ENCODE results near the gene EFCAB6.

GRCh38 chr22:43800970-43801369 is 11.1 kb downstream of the EFCAB6 start:
- TF ChIP-seq SIN3A (IDR thresholded peaks at IDR 0.05; ENCODE audit: low read depth, low read length) (no peak), ETV6 (conservative IDR thresholded peaks at IDR 0.05 in 1 of 2, IDR thresholded peaks at IDR 0.05 in 1 of 2; ENCODE audit: borderline replicate concordance in 1 of 2, low read depth in 1 of 2) (no peak), NFIC (IDR thresholded peaks at IDR 0.05; ENCODE audit: low read depth, low read length) (no peak), CBX3 (IDR thresholded peaks at IDR 0.05; ENCODE audit: borderline replicate concordance, low read depth) (no peak), RAD21 (IDR thresholded peaks at IDR 0.05; ENCODE audit: insufficient read depth, low read depth, low read length) (no peak), TAF1 (IDR thresholded peaks at IDR 0.05; ENCODE audit: borderline replicate concordance, low read depth, low read length) (no peak), ELK1 (IDR thresholded peaks at IDR 0.05; ENCODE audit: low read depth, low read length) (no peak)
- TF ChIP-seq, protein P1, sequence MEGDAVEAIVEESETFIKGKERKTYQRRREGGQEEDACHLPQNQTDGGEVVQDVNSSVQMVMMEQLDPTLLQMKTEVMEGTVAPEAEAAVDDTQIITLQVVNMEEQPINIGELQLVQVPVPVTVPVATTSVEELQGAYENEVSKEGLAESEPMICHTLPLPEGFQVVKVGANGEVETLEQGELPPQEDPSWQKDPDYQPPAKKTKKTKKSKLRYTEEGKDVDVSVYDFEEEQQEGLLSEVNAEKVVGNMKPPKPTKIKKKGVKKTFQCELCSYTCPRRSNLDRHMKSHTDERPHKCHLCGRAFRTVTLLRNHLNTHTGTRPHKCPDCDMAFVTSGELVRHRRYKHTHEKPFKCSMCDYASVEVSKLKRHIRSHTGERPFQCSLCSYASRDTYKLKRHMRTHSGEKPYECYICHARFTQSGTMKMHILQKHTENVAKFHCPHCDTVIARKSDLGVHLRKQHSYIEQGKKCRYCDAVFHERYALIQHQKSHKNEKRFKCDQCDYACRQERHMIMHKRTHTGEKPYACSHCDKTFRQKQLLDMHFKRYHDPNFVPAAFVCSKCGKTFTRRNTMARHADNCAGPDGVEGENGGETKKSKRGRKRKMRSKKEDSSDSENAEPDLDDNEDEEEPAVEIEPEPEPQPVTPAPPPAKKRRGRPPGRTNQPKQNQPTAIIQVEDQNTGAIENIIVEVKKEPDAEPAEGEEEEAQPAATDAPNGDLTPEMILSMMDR (IDR thresholded peaks at IDR 0.05 in 2 of 3, conservative IDR thresholded peaks at IDR 0.05 in 1 of 3; ENCODE audit: control insufficient read depth in 2 of 3, extremely low read depth in 1 of 3, insufficient read depth in 1 of 3, low read depth in 3 of 3, low read length in 3 of 3): no peak

All from GM12878 (cell line).